Sigmoid colon (tissue), 3 donors: ENCODE results near the gene ARHGAP6.

Source experiments
- POLR2A ChIP-seq, 2 donors: fragments of 450-650 bp; IDR thresholded peaks; one replicate each; pipeline ENCODE4 v1.6.1; 2016; ENCODE audit warnings: antibody characterized with exemption in 2 of 2, mild to moderate bottlenecking in 2 of 2, moderate library complexity in 2 of 2
- TF ChIP-seq, protein P1 (sequence below), 4 experiments: fragments of 450-650 bp in 3 of 4; fragments of 200-600 bp in 1 of 4; IDR thresholded peaks; one replicate each; pipeline ENCODE4 v1.5.1; 2016 to 2019; ENCODE audit warnings: antibody characterized with exemption in 4 of 4, mild to moderate bottlenecking in 3 of 4, moderate library complexity in 2 of 4

DNA sequence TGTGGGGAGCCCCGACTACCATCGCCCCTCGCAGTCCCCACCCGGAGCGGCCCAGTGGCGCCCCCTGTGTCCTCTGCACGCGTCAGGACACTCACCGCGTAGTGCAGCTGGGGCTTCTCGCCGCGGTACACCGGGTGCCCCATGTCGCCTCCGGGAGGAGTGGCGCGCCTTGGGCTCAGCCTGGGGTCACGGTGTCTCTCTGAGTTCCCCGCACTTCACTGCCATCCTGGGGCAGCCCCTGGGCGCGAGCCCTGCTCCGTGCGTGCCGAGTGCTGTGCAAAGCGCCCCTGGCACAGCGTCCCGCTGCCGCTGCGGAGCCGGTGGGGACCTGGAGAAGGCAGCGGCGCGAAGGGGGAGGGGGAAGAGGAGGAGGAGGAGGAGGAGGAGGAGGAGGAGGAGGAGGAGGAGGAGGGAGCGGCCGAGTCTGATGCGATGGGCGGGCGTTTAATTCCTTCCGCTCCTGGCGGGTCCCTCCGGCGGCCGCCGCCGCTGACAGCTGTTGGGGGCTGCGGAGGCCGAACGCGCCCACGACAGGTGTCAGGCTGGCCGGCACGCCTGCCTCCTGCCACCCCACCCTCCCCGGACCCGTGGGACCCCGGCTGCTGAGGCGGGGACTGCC is 238.2 kb downstream of the ARHGAP6 start:
- TF ChIP-seq, protein P1, sequence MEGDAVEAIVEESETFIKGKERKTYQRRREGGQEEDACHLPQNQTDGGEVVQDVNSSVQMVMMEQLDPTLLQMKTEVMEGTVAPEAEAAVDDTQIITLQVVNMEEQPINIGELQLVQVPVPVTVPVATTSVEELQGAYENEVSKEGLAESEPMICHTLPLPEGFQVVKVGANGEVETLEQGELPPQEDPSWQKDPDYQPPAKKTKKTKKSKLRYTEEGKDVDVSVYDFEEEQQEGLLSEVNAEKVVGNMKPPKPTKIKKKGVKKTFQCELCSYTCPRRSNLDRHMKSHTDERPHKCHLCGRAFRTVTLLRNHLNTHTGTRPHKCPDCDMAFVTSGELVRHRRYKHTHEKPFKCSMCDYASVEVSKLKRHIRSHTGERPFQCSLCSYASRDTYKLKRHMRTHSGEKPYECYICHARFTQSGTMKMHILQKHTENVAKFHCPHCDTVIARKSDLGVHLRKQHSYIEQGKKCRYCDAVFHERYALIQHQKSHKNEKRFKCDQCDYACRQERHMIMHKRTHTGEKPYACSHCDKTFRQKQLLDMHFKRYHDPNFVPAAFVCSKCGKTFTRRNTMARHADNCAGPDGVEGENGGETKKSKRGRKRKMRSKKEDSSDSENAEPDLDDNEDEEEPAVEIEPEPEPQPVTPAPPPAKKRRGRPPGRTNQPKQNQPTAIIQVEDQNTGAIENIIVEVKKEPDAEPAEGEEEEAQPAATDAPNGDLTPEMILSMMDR (IDR thresholded peaks at IDR 0.05): peak in 3 of 4 experiments; percentile 18 to 45 (median 26)
- TF ChIP-seq POLR2A (IDR thresholded peaks at IDR 0.05): no peak
